HepG2 (cell line): ENCODE measurements around the gene USP35. TPM values are rescaled to one million over a fixed set of nuclear protein-coding genes. Genes with fewer than 3 reads are reported as not detected.
A peak's percentile ranks its signal among the peaks of the same experiment; 100 is the strongest.

ENCODE experiments used
- BCLAF1 ChIP-seq: fragments of 450-650 bp; IDR thresholded peaks from 2 replicates; pipeline ENCODE4 v1.6.1; 2017; ENCODE audit warnings: mild to moderate bottlenecking
- CENPBD1 ChIP-seq: sonication (generic); formaldehyde crosslinking; IDR thresholded peaks from 2 replicates; pipeline ENCODE4 v1.8.0; 2022; ENCODE audit warnings: missing genetic modification reagents, low read depth, mild to moderate bottlenecking, borderline replicate concordance
- DPF2 ChIP-seq: sonication (generic); formaldehyde crosslinking; IDR thresholded peaks from 2 replicates; pipeline ENCODE4 v1.4.0; 2020; ENCODE audit warnings: mild to moderate bottlenecking, low read depth, missing genetic modification reagents, borderline replicate concordance
- FOXC1 ChIP-seq: sonication (generic); formaldehyde crosslinking; IDR thresholded peaks from 2 replicates; pipeline ENCODE4 v1.8.0; 2022; ENCODE audit warnings: mild to moderate bottlenecking, missing genetic modification reagents, borderline replicate concordance
- HCFC1 ChIP-seq: fragments of 150-350 bp; IDR thresholded peaks from 2 replicates; pipeline ENCODE4 v1.6.1; 2014; ENCODE audit warnings: low read depth, low read length
- PHF21A ChIP-seq: sonication (generic); formaldehyde crosslinking; IDR thresholded peaks from 2 replicates; pipeline ENCODE4 v1.5.0; 2020; ENCODE audit warnings: mild to moderate bottlenecking, missing genetic modification reagents
- POGK ChIP-seq: sonication (generic); formaldehyde crosslinking; conservative IDR thresholded peaks from 2 replicates; pipeline ENCODE4 v1.8.0; 2022; ENCODE audit warnings: mild to moderate bottlenecking, moderate library complexity, missing genetic modification reagents
- RAD51 ChIP-seq: fragments of 450-650 bp; IDR thresholded peaks from 2 replicates; pipeline ENCODE4 v1.6.1; 2016; ENCODE audit warnings: borderline replicate concordance
- RARA ChIP-seq: IDR thresholded peaks from 2 replicates; pipeline ENCODE4 v1.6.1; 2016; ENCODE audit warnings: missing genetic modification reagents, missing compliant biosample characterization
- SIN3A ChIP-seq: IDR thresholded peaks from 2 replicates; pipeline ENCODE4 v1.6.1; 2011; ENCODE audit warnings: low read depth, mild to moderate bottlenecking, control low read depth, low read length, borderline replicate concordance
- SYNCRIP ChIP-seq: fragments of 200-400 bp; formaldehyde crosslinking; IDR thresholded peaks from 2 replicates; pipeline ENCODE4 v1.6.1; 2018; ENCODE audit warnings: mild to moderate bottlenecking, low read depth, low read length; ENCODE audit not compliant: insufficient read depth
- ZBTB26 ChIP-seq: IDR thresholded peaks from 2 replicates; pipeline ENCODE4 v1.6.1; 2016; ENCODE audit warnings: missing compliant biosample characterization, missing genetic modification reagents, borderline replicate concordance
- ZFX ChIP-seq: sonication (generic); formaldehyde crosslinking; IDR thresholded peaks from 2 replicates; pipeline ENCODE4 v1.4.0; 2020; ENCODE audit warnings: mild to moderate bottlenecking, low read depth, missing genetic modification reagents, moderate library complexity
- ZNF33A ChIP-seq: sonication (generic); formaldehyde crosslinking; IDR thresholded peaks from 2 replicates; pipeline ENCODE4 v1.5.1; 2020; ENCODE audit warnings: missing genetic modification reagents, mild to moderate bottlenecking, moderate library complexity, borderline replicate concordance
- ZNF430 ChIP-seq: sonication (generic); formaldehyde crosslinking; IDR thresholded peaks from 2 replicates; pipeline ENCODE4 v1.9.0; 2021; ENCODE audit warnings: mild to moderate bottlenecking, missing genetic modification reagents
- ZNF446 ChIP-seq: sonication (generic); formaldehyde crosslinking; IDR thresholded peaks from 2 replicates; pipeline ENCODE4 v1.5.0; 2020; ENCODE audit warnings: mild to moderate bottlenecking, missing genetic modification reagents
- ZNF572 ChIP-seq: sonication (generic); formaldehyde crosslinking; IDR thresholded peaks from 2 replicates; pipeline ENCODE4 v1.5.1; 2020; ENCODE audit warnings: mild to moderate bottlenecking, missing genetic modification reagents
- ZNF598 ChIP-seq: sonication (generic); formaldehyde crosslinking; IDR thresholded peaks from 2 replicates; pipeline ENCODE4 v1.5.1; 2020; ENCODE audit warnings: mild to moderate bottlenecking, missing genetic modification reagents, borderline replicate concordance
- ZSCAN9 ChIP-seq: IDR thresholded peaks from 2 replicates; pipeline ENCODE4 v1.6.1; 2016; ENCODE audit warnings: borderline replicate concordance
- polyA plus RNA-seq, 8 experiments: library from polyadenylated mRNA; depleted of rRNA in 3 of 8; stranded (reverse) in 7 of 8; unstranded in 1 of 8; fragments of >200 nt; fragmentation: Illumina TruSeq in 4 of 8; extraction: Trizol in 4 of 8; gene quantifications; 2 replicates each; pipeline versions ENCODE4 v1.2.1 to v1.2.3, GENCODE V29; 2011 to 2016; ENCODE audit warnings: low read depth in 4 of 8, missing spikeins in 1 of 8, mixed read lengths in 1 of 8; ENCODE audit not compliant: insufficient read depth in 1 of 8
- total RNA-seq, 5 experiments: library from RNA; depleted of rRNA; stranded (reverse); fragments of >200 nt; fragmentation: Illumina TruSeq; extraction: Trizol; gene quantifications; 2 replicates each; pipeline ENCODE4 v1.2.3, GENCODE V29; 2016; ENCODE audit warnings: low read depth in 1 of 5

USP35 gene
- total and polyA plus RNA-seq, 2 of the 13 experiments (the other 11 are each of a cell fraction or from before 2014, with no cell fraction given) = 4.6 to 7.7 TPM

- TF ChIP-seq POGK (CRISPR knock-in tag) (no peak), BCLAF1 (no peak), FOXC1 (CRISPR knock-in tag) (0 out of 2 replicates have a peak, but pooled peaks have one; percentile 6), ZNF598 (CRISPR knock-in tag) (no peak), HCFC1 (no peak), ZNF33A (CRISPR knock-in tag) (no peak), SIN3A (peak; percentile 65; the same call in 1 of the 2 replicates), SYNCRIP (no peak), CENPBD1 (CRISPR knock-in tag) (no peak), PHF21A (CRISPR knock-in tag) (no peak; the same call in 1 of the 2 replicates), ZSCAN9 (CRISPR knock-in tag) (0 out of 2 replicates have a peak, but pooled peaks have one; percentile 2), ZFX (CRISPR knock-in tag) (no peak), DPF2 (CRISPR knock-in tag) (peak; percentile 38; the same call in 1 of the 2 replicates), ZNF572 (no peak), ZBTB26 (CRISPR knock-in tag) (no peak), RAD51 (no peak), ZNF430 (0 out of 2 replicates have a peak, but pooled peaks have one; percentile 5), ZNF446 (CRISPR knock-in tag) (no peak), RARA (no peak)
These were observed 1.1 kb upstream of the USP35 start (continued) for GRCh38 chr11:78187366-78188285.
